Fibroblast of skin of right quadriceps (primary cell): ENCODE results near the gene ARHGAP15.

Experiments used
- DNase-seq: peaks from one replicate; pipeline ENCODE4 v3.0.0-alpha.2; 2013

ARHGAP15 gene

DNA sequence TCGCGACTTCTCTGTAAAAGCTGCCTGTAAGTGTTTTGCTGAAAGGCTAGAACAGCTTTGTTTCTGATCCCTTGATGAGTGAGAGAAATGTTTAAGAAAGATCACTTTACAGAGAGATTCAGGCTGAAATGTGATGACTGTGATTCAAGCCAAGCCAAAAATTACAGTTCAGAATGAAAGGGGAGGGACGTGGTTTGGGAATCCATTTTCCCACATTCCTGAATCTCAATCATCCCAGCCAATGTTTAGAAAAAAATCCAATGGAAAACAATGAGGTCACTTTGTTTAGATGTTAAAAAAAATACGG is 416.7 kb downstream of the ARHGAP15 start:
- DNase-seq: peak; percentile 76

DNA sequence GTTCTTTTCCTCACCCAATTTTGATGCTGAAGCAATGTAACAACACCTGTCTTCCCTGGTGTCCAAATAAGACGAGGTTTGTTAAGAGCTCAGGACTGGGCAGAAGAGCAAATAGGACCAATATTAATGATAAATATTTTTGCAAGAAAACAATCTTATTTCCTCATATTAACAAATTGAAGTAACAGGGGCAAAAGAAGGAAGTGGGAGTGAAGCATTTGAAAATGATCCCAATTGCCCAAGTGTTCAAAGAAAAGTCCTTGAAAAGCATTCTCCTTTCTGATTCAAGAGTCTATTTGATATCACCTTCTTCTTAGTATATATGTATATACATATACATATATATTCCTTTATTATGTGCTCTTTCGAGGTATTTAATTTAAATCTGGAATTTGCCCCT is 418.8 kb downstream of the ARHGAP15 start:
- DNase-seq: no peak

DNA sequence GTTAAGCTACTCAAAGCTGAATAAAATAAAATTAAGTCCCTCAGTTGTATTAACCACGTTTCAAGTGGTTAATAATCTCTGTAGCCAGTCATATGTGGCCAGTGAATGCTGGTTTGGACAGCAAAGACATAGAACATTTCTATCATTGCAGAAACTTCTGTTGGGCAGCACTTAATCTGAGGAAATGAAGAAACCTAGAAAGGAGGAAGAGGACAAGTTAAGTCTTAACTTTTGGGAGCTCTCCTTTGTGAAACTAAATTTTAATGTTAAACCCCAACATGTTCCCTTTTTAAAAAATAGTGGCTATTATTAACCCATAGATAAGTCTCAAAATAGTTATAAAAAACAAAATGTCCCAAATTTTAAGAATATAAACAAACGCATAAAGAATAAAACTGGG is 421.3 kb downstream of the ARHGAP15 start:
- no peak for DNase-seq

DNA sequence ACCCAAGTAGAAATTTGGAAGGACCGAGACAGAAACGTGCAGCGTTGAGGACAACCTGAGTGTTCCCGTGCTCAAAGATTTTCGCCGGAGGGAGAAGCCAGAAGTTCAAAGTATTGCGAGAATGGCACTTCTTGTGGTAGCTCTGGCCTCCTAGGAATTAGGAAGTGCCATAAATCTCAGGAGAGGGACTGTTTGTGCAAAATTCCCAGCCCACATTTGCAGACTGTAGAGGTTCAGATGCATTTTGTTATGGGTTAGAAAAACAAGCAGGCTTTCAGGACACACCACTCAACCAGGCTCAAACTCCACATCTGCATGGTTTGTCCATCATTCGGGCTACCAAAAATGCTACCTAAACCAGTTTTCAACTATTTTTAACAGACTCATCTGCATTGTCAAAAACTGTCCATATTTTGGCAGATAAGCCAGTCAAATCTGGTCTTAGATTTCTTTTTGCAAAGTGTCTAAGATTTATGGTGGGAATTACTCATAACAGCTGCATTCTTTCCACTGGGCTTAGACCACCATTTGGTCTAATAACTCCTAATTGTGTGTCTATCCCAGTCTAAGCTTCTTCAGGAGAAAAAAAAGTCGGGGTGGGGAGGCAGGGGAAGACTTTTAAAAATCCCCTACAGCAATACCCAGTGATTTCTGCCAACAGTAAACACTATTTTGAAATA is 422.9 kb downstream of the ARHGAP15 start:
- DNase-seq: peak; percentile 65

DNA sequence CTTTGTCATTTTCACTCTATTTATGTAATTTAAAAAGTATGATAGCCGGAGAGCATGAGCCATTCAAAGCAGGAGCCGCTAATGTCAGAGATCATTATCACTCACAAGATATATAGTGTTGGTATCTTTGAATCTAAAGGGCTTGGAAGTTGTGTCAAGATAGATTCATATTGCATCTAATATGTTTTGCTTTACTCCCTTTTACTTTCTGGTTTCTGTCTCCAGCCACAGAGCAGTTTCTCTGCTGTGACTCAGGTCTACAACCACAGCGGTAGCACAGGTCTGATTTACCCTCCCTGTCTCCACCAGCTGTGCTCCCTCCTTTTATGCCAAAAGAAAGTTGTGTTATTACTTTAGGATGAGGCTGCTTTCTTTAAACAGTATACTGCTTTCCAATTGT is 424.0 kb downstream of the ARHGAP15 start:
- DNase-seq: peak; percentile 23

DNA sequence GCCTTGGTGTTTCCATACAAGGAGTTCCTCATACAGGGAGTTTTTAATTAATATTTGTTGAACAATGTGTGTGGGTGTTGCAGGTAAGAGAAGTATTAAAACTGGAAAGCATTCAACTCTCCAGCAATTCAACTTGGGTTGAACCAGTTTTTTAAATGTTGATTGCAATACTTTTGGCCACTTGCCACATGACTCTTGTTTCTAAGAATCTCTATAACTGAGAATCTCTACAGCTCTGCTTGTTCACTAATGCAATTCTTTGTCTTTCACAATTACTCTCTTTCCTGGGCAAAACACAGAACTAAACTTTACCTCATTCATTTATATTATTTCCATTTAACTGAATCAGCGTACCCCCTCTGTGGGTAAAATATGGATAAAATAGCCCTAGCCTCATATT is 429.4 kb downstream of the ARHGAP15 start:
- peak; percentile 84 for DNase-seq

DNA sequence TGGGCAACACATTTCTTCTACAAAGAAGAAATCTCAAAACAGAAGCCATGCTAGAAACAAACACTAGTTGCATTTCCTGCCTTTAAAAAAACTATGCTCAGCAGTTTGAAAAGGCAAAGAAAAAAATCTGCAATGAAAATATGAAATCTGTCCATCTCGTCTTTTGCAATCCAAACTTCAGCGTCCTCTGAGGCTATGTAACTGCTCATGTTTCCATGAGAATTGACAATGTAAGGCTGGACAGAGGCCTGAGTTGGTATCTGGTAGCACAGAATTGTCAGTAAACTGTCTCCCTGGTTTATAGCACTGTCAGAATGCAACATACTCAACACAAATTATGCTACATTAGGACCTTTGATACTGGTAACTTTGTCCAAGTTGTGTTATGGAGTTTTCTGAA is 429.9 kb downstream of the ARHGAP15 start:
- no peak for DNase-seq

DNA sequence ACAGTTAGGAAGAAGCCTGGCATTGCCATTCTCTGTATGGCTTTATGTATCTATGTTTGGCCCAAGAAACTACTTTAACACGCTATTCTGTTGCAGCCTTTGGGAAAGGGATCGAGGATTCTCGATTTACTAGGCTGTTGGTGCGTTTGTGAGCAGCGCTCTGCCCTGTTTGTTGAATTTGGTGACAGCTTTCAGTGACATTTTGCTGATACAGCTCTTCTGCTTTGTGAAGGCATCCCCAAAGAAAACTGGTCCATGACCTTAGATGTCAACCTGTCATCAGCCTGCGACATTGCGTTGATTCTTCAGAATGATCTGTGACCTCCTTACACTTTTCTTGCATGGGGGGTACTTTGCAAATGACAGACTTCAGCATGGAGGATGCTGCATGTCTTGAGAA is 431.5 kb downstream of the ARHGAP15 start:
- DNase-seq: no peak

DNA sequence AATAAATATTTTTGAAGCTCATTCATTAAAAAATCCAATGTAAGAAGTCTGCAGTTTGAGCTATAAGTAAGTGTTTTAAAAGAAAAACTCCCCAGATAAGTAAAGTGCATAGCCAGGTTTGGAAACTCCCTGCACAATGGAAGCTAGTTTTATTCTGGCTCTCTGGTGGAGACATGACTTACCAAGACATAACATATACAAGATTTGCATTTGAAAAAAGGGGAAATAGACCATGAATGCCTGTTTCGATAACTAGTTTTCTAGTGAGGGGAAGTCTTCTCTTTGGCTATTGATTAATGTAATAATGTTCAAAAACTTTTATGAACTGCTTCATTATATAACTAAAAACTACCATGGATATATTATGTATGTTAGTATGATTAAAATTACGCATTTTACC is 435.2 kb downstream of the ARHGAP15 start:
- no peak for DNase-seq

DNA sequence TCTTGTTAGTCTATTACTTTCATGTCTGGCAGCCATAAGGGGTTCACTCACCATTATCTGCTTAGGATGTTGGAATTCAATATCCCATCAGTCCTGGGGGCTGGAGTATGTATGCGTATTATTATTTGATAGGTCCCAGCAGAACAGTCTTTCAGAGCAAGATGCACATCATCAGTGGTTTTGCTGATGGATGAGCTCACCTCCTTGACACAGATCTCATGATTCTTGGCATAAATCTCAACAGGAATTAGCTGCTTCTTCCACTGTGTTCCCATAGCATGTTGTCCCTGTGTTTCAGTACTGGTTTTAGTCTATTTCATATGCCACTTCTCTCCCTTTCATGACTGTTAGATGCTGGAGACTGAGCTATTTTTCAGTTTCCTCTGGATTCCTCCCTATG is 442.5 kb downstream of the ARHGAP15 start:
- no peak for DNase-seq

DNA sequence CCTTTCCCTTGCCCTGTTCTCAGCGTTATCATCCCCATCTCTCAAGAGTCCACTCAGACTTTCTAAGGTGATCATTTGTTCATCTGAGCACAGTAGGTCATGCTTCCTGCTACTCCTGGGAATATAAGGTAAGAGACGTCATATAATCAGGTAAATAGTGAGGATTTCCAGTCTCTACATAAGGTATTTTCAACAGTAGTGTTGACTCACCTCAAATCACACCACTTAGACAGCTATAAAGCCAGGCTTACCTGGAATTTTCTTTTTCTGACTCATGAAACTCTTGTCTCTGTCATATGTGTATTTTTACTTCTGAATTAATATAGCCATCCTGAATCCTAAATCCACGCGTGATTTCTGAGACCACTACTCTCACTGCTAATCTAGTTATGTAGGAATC is 443.2 kb downstream of the ARHGAP15 start:
- no peak for DNase-seq

DNA sequence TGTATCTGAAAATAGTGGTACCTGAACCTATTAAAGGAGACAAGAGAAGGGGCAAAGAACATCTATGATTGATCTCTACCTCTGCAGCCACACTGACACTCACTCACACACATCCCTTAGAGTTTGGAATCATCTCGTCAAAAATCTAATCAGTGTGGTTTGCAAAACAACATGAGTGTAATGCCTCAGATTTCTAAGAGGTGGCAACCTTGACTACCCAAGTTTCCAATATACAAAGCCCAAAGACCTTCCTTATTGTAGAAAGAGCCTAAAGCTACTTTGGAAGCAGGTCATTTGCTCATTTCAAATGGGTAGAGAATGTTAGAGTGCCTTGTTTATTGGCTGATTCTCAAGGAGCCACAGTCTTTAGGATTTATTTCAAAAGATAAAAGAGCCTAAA is 444.9 kb downstream of the ARHGAP15 start:
- no peak for DNase-seq

DNA sequence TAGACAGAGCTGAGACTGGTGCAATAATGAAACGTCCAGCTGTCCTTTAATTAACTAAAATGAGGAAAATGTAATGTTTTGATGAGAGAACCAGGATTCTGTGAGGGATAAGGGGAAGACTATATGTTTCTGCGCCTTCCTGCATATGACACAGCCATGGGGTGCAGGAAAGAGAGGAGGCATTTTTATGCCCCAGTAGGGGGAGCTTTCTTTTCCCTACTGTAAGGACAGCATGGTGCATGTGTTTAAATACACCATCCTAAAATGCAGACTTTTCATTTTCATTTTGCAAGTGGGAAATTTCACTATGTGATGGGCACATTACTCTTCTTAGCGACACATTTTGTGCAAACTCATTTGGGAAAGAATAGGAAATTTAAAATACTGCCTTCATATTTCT is 446.1 kb downstream of the ARHGAP15 start:
- peak; percentile 11 for DNase-seq

DNA sequence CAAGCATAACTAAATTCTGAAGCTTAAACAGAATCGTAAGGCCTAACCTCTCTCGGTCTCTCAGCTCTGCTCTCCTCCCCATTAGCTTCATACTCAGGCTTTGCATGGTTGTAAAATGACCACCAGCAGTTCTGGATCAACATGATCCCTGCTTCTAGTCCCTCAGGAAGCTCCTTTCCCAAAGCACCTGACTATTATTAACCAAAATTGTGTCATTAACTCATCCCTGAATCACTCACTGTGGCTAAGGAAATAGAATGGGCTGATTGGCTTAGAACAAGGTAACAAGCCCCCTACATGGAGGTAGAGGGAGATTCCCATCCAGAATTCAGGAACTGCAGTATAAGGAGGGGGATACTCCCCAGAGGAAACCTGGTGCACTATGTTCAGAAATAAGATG is 448.3 kb downstream of the ARHGAP15 start:
- no peak for DNase-seq

DNA sequence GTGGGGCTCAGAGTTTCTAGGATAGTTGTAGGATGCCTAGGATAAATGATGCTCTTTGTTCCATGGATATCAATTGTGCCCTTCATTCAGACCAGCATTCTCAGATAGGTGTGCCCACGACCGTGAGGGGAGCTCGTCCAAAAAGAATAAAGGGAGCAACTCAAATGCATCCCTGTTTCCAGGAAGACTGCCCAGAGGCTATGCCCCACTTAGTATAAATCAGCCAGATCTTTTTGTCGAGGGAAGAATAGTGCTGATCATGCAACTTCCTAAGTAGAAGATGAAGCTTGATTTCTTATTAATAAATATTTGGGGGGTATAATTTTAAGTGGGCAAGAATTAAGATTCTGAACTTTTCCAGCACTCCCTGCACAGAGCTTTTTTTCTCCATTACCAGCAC is 450.2 kb downstream of the ARHGAP15 start:
- DNase-seq: no peak

DNA sequence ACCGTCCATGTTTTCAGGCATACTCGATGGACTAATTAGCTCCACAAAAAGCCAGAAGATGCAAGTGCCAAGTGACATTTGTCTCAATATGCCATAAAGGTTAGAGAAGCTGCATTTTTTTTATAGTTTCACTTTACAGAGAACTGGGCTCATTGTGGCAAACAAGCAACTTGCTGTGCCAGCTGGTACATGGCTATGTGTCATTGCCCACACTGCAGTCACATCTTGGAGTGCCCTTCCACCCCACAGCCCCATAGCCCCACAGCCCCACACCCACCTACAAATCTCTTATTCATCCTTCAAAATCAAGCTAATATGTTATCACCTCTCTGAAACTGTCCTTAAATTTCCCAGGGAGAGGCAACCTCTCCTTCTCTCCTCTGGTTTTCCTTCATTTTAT is 451.9 kb downstream of the ARHGAP15 start:
- DNase-seq: no peak

DNA sequence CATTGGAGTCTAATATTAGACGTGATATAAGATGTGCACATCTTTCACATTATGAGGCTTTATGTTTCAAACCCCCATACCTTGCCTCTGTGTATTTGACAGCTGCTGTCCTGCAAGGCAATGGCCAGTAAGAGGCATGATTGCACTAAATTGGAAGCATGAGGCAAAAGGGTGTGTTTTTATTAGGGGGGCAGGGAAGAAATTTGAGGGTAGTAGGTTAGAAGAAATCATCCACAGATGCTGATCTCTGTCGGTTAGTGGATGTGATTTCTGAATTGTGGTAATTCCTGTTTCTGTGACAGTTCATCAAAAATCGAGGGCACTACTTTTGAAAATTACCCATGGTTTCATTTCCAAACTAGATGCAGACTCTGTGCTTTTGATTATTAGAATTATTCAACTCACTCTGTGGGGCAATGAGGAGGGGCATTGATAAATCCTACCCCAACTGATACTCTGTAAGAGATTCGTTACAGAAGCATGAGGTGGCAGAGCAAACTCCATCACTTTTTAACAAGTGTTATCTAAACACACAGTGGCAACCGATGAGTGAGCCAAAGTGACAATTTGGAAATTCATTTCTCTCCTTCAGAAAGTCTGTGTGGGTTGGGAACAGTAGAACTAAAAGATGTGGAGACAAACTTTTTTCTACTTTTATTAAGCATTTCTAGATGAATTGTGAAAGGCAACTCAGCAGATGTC is 453.0 kb downstream of the ARHGAP15 start:
- peak; percentile 37 for DNase-seq

DNA sequence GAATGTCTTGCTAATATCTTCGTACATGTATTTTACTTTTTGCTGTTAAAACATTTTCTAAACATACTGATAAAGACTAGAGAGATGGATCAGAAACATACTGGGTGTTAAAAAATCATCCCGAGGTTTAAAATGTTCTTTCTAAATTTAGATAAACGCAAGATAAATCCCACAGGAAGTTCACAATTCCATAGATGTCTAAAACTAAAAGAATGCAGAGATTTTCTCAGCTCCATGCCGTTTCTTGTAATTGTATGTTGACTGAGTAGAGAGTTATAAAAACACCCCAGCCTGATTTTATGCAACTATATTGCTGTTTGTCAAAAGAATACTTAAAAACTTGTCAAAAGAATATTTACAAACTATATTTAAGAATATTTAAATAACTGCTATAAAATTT is 455.7 kb downstream of the ARHGAP15 start:
- peak; percentile 33 for DNase-seq

DNA sequence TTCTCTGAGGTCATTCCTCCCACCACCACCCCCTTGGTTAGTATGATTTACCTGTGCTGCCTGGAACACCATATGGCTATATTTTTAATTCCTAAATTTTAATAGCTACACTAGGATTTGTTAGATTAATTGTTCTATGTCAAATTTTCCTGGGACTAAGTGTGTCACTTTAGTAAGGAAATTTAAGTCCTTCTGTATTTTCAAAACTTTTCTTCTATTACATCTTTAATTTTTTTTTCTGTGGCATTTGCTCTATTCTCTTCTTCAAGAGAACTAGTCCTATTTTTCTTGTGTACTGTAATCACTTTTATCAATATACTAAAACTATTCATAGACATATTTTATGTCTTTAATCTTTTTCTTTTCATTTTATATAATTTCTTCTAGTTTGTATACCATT is 456.9 kb downstream of the ARHGAP15 start:
- no peak for DNase-seq

DNA sequence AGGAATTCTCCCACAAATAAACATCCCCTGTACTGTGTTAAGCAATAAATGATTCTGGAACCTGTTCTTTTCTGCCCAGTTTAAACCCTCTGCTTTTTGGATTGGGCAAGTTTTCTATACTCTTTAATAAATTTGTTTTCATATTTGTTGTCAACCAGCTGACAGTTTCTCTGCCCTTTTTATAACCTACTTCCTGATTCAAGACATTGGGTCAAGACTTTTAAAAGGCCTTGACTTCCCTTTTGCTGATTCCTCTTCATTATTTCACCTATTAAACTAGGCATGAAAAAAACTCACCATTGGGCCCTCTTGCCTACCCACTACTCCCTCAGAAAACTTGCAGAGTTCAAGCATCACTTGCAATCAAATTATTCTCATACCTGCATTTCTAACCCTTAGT is 459.5 kb downstream of the ARHGAP15 start:
- no peak for DNase-seq

DNA sequence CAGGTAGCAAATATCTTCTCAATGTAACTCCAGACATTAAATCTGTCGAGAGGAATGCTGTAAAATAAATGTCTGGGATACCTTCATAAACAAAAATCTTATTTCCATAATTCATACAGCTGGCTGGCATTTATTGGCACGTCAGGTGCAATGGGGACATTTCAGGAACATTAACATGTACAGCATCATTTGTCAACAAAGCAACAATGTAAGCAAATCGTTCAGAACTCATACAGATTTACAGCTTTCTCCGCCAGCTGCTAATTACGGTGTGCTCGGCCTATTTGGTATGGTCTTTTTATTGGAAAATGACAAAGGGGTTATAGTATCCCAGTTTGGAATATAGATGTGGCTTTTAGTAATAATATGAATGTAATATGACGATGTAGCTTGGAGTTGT is 464.9 kb downstream of the ARHGAP15 start:
- DNase-seq: no peak

DNA sequence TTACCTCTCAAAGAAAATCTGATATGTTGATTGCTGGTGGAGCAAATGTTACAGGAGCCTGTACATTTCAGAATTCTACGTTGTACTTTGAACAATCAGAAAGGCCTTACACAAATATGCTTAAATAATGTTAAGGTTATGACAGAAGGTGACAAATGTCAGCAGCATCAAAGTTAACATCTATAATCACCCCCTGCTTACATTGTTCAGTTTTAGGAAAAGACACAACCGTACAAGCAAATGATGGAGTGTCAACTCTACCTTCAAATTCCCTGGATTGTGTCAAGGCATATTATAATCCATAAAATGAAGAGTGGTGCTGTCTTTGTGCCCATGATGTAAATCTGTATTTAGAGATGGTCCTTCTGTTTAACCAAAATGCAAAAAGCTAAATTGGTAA is 465.5 kb downstream of the ARHGAP15 start:
- DNase-seq: no peak

DNA sequence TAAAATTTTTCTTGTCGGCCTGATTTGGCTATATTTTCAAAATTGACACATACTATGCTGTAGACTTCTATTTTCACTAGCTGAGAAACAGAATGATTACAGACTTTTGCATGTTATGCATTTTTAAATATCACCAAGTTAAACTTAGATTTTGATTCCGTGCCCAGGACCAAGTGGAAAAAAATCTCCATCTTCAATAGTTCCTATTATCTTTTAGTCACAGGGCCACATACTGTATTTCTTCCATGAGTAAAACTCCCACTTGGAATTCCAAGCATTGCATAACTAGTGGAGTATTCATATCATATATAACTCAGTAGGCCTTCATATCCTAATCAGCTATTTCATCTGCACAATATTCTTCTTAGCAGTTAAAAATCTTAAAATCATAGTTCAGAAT is 470.9 kb downstream of the ARHGAP15 start:
- DNase-seq: peak; percentile 48

DNA sequence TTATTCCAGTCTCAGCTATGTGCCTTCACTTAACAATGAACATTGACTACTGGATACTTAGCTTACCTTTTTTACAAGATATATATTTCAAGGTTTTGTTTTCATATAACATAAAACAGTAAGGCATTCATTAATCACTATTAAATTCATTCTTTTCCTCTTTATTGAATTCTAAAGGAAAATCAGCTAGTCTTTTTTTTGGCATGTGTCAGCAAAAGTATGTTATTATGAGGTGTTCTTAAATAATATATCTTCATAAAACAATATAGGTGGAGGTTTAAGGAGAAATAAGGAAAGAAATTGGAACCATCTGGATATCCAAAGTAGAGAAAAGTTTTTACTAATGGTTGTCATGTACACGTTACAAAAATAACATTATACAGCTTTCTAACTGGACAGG is 472.6 kb downstream of the ARHGAP15 start:
- no peak for DNase-seq

DNA sequence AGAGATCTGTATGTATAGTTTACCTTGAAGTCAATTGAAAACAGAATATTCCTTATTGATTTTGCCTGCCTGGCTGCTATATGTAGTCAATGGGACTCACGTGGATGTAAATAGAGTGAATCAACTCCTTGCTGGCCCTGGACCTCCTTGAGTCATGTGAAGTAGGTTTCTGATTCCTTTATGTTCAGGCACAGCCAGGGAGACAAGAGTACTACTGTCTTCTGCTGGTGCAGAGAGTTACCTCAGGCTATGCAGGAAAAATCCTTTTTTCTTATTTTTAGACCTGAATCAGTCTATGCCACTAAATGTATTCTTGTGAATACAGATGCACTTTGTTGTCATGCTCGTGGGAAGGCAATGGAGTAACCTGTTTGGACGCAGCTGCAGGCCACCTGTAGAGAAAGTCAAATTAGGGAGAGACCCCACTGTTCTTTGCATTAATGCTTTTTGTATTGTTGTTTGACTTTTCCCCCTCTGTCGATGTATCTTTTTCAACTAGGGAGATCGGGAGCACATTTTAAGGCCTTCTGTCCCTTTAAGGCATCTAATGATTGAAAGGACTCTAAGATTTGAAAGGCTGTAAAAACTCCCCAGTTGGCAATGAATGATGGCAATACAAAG is 473.9 kb downstream of the ARHGAP15 start:
- no peak for DNase-seq
